ENCODE data around the gene SIGLEC1.

DNA sequence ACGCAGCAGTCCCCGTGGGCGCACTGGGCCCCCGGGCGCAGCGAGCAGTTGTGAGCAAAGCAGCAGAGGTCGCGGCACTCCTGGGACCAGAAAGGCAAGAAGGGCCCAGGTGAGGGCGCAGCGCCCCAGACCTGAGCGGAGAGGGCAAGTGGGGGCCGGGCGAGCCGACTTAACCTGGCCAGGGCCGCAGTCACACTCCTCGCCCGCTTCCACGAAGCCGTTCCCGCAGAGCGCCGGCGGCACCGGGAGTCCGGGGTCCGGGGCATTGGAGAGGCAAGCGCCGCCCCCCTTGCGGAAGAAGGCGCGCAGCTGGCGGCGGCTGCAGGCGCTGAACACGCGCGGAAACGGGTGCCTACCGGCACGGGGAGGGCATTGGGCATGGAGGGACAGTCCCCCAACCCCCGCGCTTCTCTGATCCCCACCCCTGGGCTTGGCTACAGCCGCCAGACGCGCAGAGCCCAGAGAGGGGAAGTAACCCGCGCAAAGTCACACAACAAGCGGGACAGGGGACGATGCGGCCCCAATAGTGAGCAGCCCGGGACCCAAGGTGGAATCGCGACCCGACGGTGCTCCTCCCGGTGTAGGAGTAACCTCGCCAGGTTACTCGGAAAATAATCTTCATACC is 39.7 kb downstream of the SIGLEC1 start:
- TF ChIP-seq, protein P1, sequence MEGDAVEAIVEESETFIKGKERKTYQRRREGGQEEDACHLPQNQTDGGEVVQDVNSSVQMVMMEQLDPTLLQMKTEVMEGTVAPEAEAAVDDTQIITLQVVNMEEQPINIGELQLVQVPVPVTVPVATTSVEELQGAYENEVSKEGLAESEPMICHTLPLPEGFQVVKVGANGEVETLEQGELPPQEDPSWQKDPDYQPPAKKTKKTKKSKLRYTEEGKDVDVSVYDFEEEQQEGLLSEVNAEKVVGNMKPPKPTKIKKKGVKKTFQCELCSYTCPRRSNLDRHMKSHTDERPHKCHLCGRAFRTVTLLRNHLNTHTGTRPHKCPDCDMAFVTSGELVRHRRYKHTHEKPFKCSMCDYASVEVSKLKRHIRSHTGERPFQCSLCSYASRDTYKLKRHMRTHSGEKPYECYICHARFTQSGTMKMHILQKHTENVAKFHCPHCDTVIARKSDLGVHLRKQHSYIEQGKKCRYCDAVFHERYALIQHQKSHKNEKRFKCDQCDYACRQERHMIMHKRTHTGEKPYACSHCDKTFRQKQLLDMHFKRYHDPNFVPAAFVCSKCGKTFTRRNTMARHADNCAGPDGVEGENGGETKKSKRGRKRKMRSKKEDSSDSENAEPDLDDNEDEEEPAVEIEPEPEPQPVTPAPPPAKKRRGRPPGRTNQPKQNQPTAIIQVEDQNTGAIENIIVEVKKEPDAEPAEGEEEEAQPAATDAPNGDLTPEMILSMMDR (IDR thresholded peaks at IDR 0.05) = no peak
- no peak for TF ChIP-seq POLR2A (IDR thresholded peaks at IDR 0.05)
